Esophagus mucosa (tissue), 1 donor: ENCODE data around the gene MRPL47. TPM values are rescaled to one million over a fixed set of nuclear protein-coding genes. Genes with fewer than 3 reads are reported as not detected.
A peak's percentile ranks its signal among the peaks of the same experiment; 100 is the strongest.

Source experiments
- ATAC-seq: fragments of 200-7000 bp; cut with Tn5 transposase; one replicate; pipeline ENCODE4 v1.9.1; 2020
- total RNA-seq: library from RNA; stranded (reverse); gene quantifications from one replicate; pipeline ENCODE4 v1.2.4, GENCODE V29; 2023
- donor health status: DM: yes; HTN: yes; CAD: no.

The MRPL47 gene
- total RNA-seq, 1 donor from 2014 or later: 23.6 TPM

GRCh38 chr3:179590669-179591068, 13.8 kb downstream of the MRPL47 start:
- ATAC-seq: no peak

- no peak for ATAC-seq
These were observed 15.3 kb downstream of the MRPL47 start for GRCh38 chr3:179589143-179589542.

DNA sequence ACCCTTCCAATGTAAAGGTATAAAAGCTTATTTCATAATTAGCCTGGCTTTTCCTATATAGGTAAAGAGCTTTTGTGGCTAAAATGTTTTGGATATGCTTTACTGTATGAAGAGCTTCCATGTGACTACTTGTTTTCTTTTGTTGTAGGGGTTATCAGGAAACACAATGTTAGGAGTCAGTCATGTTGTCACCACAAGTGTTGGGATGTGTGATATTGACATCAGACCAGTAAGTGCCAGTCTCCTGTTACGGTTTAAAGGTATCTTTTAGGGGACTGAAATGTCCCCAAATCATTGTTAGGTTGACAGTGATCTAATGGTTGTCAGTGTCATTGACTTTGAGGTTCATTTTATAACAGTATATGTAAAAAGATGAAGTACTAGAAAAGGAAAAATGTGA, 23.4 kb downstream of the MRPL47 start:
- no peak for ATAC-seq

DNA sequence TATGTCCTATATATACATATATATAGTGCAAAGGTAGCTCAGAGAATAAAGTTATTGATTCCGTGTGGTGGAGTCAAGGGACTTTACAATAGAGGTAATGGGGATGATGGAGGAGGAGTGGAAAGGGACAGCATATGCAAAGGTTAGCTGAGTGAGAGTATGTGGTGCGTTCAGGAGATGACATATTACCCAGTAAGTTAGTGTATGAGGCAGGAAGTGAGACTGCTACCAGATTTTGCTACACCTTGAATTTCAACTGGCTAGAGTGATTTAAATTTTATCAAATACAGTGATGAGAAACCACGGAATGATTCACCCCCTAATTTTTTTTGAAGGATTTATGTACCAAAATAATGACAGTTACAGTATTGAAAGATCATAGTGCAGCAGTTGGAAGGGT, 38.9 kb downstream of the MRPL47 start:
- no peak for ATAC-seq

GRCh38 chr3:179563271-179563783, 41.1 kb downstream of the MRPL47 start:
- peak; percentile 83 for ATAC-seq

- ATAC-seq: peak; percentile 99
These were observed 41.7 kb downstream of the MRPL47 start, which contains the start of gene ACTL6A for GRCh38 chr3:179562591-179563270. ACTL6A (plus strand) TSS chr3:179562926; CDS start chr3:179563093, 167 bp downstream.

DNA sequence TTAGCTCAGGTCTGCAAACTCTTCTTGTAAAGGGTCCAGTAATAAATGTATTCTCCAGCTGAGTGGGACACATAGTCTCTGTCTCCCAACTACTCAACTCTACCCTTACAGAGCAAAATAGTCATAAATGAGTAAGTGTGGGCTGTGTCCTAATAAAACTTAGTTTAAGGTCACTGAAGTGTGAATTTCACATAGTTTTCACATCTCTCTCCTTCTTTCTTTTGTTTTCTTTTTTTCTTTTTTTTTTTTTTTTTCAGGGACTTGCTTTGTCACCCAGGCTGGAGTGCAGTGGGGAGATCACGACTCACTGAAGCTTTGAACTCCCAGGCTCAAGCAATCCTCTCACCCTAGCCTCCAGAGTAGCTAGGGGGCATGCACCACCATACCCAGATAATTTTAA, 43.6 kb downstream of the MRPL47 start:
- ATAC-seq: no peak

DNA sequence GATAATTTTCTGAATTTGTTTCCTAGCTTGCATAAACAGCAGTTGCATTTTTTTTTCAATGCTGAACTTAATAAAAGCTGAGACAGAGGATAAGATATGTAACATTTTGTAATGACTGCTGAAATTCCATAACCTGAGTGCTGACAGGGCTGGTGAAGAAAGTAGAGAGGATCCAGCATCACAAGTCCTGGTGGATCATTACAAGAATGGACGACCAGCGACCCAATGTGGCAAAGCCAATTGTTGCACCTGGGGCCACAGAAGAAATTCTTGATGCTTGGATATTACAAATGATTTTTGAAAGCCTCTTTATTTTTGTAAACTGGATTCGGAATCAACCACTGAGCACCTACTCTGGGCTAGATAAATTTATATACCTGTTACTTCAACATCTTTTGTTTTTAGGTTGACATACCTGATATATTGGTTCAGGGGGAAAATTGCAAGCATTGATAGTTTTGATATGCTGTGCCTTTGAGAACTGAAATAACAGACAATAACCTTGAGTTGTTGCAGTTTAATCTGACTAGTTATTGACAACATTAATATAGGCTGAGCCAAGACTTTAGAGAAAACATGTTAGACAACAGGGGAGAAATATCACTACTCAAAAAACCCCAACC, 45.6 kb downstream of the MRPL47 start:
- ATAC-seq: no peak

DNA sequence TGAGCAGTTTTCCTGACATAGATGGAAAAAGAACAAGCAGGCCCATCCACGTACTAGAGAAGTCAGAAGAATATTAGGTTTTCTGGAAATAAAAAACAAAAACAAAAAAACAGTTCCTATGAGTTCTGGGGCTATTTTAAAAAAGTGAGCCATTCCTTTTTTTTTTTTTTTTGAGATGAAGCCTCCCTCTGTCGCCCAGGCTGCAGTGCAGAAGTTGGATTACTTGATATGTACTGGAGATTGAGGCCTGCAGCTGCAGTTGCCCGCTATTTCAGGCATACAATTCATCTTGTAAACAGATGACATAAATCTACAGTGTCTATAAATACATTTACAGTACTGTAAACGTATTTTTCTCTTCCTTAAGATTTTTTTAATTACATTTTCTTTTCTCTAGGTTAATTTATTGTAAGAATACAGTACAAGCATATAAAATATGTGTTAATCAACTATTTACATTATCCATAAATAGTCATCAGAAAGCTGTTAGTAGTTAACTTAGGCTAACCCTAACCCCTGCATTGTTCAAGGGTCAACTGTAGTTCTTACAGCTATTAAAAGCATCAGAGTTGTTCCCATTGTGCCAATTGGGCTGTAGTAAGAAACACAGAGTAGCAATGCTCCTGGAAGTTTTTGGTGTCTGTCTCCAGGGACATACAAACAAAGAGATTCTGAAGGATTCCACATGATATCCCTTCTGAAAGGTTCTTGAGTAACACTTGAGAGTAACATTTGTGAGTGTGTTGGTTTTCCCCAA, 52.9 kb downstream of the MRPL47 start:
- no peak for ATAC-seq

DNA sequence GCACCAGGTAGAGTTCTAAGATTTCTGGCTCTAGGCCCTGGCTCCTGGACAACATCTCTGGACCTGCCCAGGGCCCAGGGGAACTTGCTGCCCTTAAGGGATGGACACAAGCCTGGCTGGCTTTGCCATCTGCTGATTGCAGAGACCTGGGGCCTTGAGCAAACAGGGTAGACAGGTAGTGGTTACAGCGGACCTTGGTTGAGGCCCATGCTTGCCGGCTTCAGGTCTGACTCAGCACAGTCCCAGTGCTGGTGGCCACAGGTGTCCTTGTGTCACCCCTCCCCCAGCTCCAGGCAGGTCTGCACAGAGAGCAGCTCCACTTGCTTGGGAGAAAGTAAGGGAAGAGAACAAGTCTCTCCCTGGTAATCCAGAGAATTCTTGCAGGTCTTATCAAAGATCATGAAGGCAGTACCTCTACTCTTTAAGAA, 57.6 kb downstream of the MRPL47 start:
- peak; percentile 28 for ATAC-seq

GRCh38 chr3:179544981-179545645, 59.3 kb downstream of the MRPL47 start:
- ATAC-seq: peak; percentile 77

DNA sequence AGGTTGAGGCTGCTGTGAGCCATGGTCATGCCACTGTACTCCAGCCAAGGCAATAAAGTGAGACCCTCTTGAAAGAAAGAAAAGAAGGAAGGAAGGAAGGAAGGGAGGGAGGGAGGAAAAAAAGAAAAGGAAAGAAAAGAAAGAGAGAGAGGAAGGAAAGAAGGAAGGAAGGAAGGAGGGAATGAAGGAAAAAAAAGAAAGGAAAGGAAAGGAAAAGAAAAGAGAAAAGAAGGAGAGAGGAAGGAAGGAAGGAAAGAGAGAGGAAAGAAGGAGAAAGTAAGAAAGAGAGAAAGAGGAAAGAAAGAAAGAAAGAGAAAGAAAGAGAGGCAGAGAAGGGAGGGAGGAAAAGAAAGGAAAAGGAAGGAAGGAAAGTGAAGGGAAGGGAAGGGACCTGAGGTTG, 62.1 kb downstream of the MRPL47 start:
- no peak for ATAC-seq

- ATAC-seq: no peak
These were observed 62.8 kb downstream of the MRPL47 start for GRCh38 chr3:179541596-179541995.

- no peak for ATAC-seq
These were observed 63.3 kb downstream of the MRPL47 start for GRCh38 chr3:179541094-179541493.

Other genes with a start within 250 kb of the MRPL47 start
- 13.2 TPM for gene GNB4, start 153.2 kb downstream of the MRPL47 start, total RNA-seq
- gene ACTL6A, start 41.7 kb downstream of the MRPL47 start, total RNA-seq: 36.4 TPM
- gene NDUFB5, start 156 bp upstream of the MRPL47 start, total RNA-seq: 98.9 TPM
- gene USP13, start 48.4 kb upstream of the MRPL47 start, total RNA-seq: 3.3 TPM